GM23338 (cell line): ENCODE measurements around the gene COA1. TPM values are rescaled to one million over a fixed set of nuclear protein-coding genes. Genes with fewer than 3 reads are reported as not detected.

Source experiments
- ATAC-seq: fragments of 200-7000 bp; cut with Tn5 transposase; 3 replicates; pipeline ENCODE4 v1.9.1; 2020
- DNase-seq: peaks from one replicate; pipeline ENCODE4 v3.0.0-alpha.2; 2015; ENCODE audit warnings: low spot score
- H2AFZ ChIP-seq: fragments of 200-600 bp; sonication (generic); 2 replicates; pipeline ENCODE4 v1.8.0; 2016; ENCODE audit warnings: antibody characterized with exemption, mild to moderate bottlenecking, moderate library complexity
- H3F3A ChIP-seq: fragments of 200-600 bp; sonication (generic); replicated peaks from 2 replicates; pipeline ENCODE4 v1.8.0; 2017; ENCODE audit warnings: antibody characterized with exemption, mixed run types, low read depth
- H3K27ac ChIP-seq: fragments of 200-600 bp; sonication (generic); 2 replicates; pipeline ENCODE4 v1.6.1; 2016; ENCODE audit warnings: low read depth
- H3K27me3 ChIP-seq: fragments of 200-600 bp; sonication (generic); 2 replicates; pipeline ENCODE4 v1.8.0; 2016; ENCODE audit warnings: mild to moderate bottlenecking, mixed run types, moderate library complexity; ENCODE audit not compliant: insufficient read depth
- H3K36me3 ChIP-seq: fragments of 200-600 bp; sonication (generic); 2 replicates; pipeline ENCODE4 v1.8.0; 2016; ENCODE audit warnings: mild to moderate bottlenecking; ENCODE audit not compliant: insufficient read depth
- H3K4me1 ChIP-seq: fragments of 200-600 bp; sonication (generic); 2 replicates; pipeline ENCODE4 v1.8.0; 2016; ENCODE audit warnings: mild to moderate bottlenecking, moderate library complexity; ENCODE audit not compliant: insufficient read depth
- H3K4me2 ChIP-seq: fragments of 200-600 bp; sonication (generic); 2 replicates; pipeline ENCODE4 v1.7.1; 2017; ENCODE audit warnings: mixed run types
- H3K4me3 ChIP-seq: fragments of 200-600 bp; sonication (generic); 2 replicates; pipeline ENCODE4 v1.6.1; 2016; ENCODE audit warnings: mixed run types
- H3K79me2 ChIP-seq: fragments of 200-600 bp; sonication (generic); replicated peaks from 2 replicates; pipeline ENCODE4 v1.8.0; 2017; ENCODE audit warnings: mild to moderate bottlenecking; ENCODE audit not compliant: insufficient read depth
- H3K9me2 ChIP-seq: fragments of 200-600 bp; sonication (generic); 2 replicates; pipeline ENCODE4 v1.8.0; 2017; ENCODE audit not compliant: insufficient read depth
- H4K20me1 ChIP-seq: fragments of 200-600 bp; sonication (generic); replicated peaks from 2 replicates; pipeline ENCODE4 v1.8.0; 2017; ENCODE audit warnings: mild to moderate bottlenecking; ENCODE audit not compliant: insufficient read depth
- H3K27ac Mint-ChIP-seq: 2 replicates; pipeline ENCODE4 v1.8.0; 2020; ENCODE audit warnings: inconsistent platforms, mild to moderate bottlenecking, moderate library complexity, mixed read lengths
- H3K27me3 Mint-ChIP-seq: 3 replicates; pipeline ENCODE4 v1.8.0; 2022; ENCODE audit warnings: low read depth, mild to moderate bottlenecking, moderate library complexity, mixed read lengths, inconsistent platforms; ENCODE audit not compliant: insufficient read depth, poor library complexity
- H3K36me3 Mint-ChIP-seq: 3 replicates; pipeline ENCODE4 v1.8.0; 2021; ENCODE audit warnings: low read depth, mild to moderate bottlenecking, inconsistent platforms, moderate library complexity, mixed read lengths
- H3K4me1 Mint-ChIP-seq: 3 replicates; pipeline ENCODE4 v1.8.0; 2020; ENCODE audit warnings: mild to moderate bottlenecking, inconsistent platforms, mixed read lengths
- H3K4me3 Mint-ChIP-seq: 3 replicates; pipeline ENCODE4 v1.8.0; 2021; ENCODE audit warnings: moderate library complexity, mild to moderate bottlenecking, inconsistent platforms, mixed read lengths
- H3K9me3 Mint-ChIP-seq: 3 replicates; pipeline ENCODE4 v1.8.0; 2020; ENCODE audit warnings: moderate library complexity, mild to moderate bottlenecking, inconsistent platforms, mixed read lengths
- CREB1 ChIP-seq: fragments of 250-450 bp; sonication (Bioruptor Pico); IDR thresholded peaks from 2 replicates; pipeline ENCODE4 v1.5.0; 2020; ENCODE audit warnings: low read depth, mild to moderate bottlenecking, moderate library complexity
- CTCF ChIP-seq, 2 experiments: fragments of 200-600 bp in 1 of 2; sonication (generic) in 1 of 2; conservative IDR thresholded peaks; 2 replicates each; pipeline versions ENCODE4 v1.5.1 to v1.6.1; 2016 to 2017; ENCODE audit warnings: antibody characterized with exemption in 2 of 2, low read depth in 2 of 2, mild to moderate bottlenecking in 2 of 2, moderate library complexity in 1 of 2
- ETS1 ChIP-seq: IDR thresholded peaks from 2 replicates; pipeline ENCODE4 v1.6.1; 2016; ENCODE audit warnings: antibody characterized with exemption
- EZH2 ChIP-seq: fragments of 200-600 bp; sonication (generic); IDR thresholded peaks from one replicate; pipeline ENCODE4 v1.8.0; 2017; ENCODE audit warnings: antibody characterized with exemption, mild to moderate bottlenecking, low read depth; ENCODE audit not compliant: unreplicated experiment
- EZH2phosphoT487 ChIP-seq: fragments of 200-600 bp; sonication (generic); IDR thresholded peaks from one replicate; pipeline ENCODE4 v1.8.1; 2018; ENCODE audit warnings: antibody characterized with exemption; ENCODE audit not compliant: unreplicated experiment
- JUNB ChIP-seq: IDR thresholded peaks from one replicate; pipeline ENCODE4 v1.6.1; 2016; ENCODE audit warnings: antibody characterized with exemption; ENCODE audit not compliant: unreplicated experiment
- NANOG ChIP-seq: IDR thresholded peaks from 2 replicates; pipeline ENCODE4 v1.6.1; 2016; ENCODE audit warnings: antibody characterized with exemption, borderline replicate concordance
- POLR2AphosphoS5 ChIP-seq: IDR thresholded peaks from 2 replicates; pipeline ENCODE4 v1.6.1; 2016; ENCODE audit warnings: antibody characterized with exemption, low read depth
- REST ChIP-seq: IDR thresholded peaks from one replicate; pipeline ENCODE4 v1.6.1; 2018; ENCODE audit warnings: antibody characterized with exemption; ENCODE audit not compliant: unreplicated experiment
- STAT1 ChIP-seq: IDR thresholded peaks from one replicate; pipeline ENCODE4 v1.6.1; 2016; ENCODE audit warnings: antibody characterized with exemption; ENCODE audit not compliant: unreplicated experiment
- ZNF114 ChIP-seq: fragments of 250-450 bp; sonication (Bioruptor Pico); IDR thresholded peaks from 2 replicates; pipeline ENCODE4 v1.5.0; 2020; ENCODE audit warnings: mild to moderate bottlenecking, moderate library complexity
- ZNF331 ChIP-seq: fragments of 250-450 bp; sonication (Bioruptor Pico); IDR thresholded peaks from 2 replicates; pipeline ENCODE4 v1.5.0; 2020; ENCODE audit warnings: low read depth, mild to moderate bottlenecking, moderate library complexity
- ZNF462 ChIP-seq: fragments of 250-450 bp; sonication (Bioruptor Pico); IDR thresholded peaks from 2 replicates; pipeline ENCODE4 v1.5.0; 2020; ENCODE audit warnings: mild to moderate bottlenecking, moderate library complexity
- polyA plus RNA-seq: library from polyadenylated mRNA; unstranded; fragments of >200 nt; fragmentation: Nextera tagmentation; extraction: Ambion mirVana; gene quantifications from 2 replicates; pipeline ENCODE4 v1.2.1, GENCODE V29; 2016
- total RNA-seq: library from RNA; depleted of rRNA; stranded (reverse); fragments of >200 nt; shearing (Covaris generic); gene quantifications from 2 replicates; pipeline ENCODE4 v1.2.3, GENCODE V29; 2014

The COA1 gene
- total and polyA plus RNA-seq, 2 experiments from 2014 or later, result 156 to 158 TPM

- Histone ChIP-seq H3K27me3 (no peaks in the 10 kb centered on the region), H3K4me2 (no peak overlapping the region), H3K9me2 (no peaks in the 10 kb centered on the region), H2AFZ (no peak overlapping the region), H4K20me1 (peaks cover 4% of the 10 kb centered on the region), H3K36me3 (no peaks in the 10 kb centered on the region), H3K27ac (no peak overlapping the region), H3F3A (no peaks in the 10 kb centered on the region), H3K4me1 (peaks cover 57% of the 10 kb centered on the region), H3K79me2 (peaks cover 86% of the 10 kb centered on the region), H3K4me3 (no peak overlapping the region)
- no peak overlapping the region for H3K4me3 Mint-ChIP-seq
- no peak for ATAC-seq
- DNase-seq, result no peak
- peaks cover 1% of the 10 kb centered on the region; the same call in 2 of the 3 replicates for H3K9me3 Mint-ChIP-seq
- TF ChIP-seq CREB1 (CRISPR knock-in tag) (no peak), STAT1 (no peak), ETS1 (no peak), EZH2 (no peak), ZNF462 (CRISPR knock-in tag) (no peak), JUNB (no peak), ZNF331 (CRISPR knock-in tag) (no peak), ZNF114 (CRISPR knock-in tag) (no peak), NANOG (no peak), POLR2AphosphoS5 (no peak), EZH2phosphoT487 (no peak), REST (no peak), CTCF (conservative IDR thresholded peaks at IDR 0.05; ENCODE audit: low read depth in 2 of 2) (no peak)
- peaks cover 3% of the 10 kb centered on the region; the same call in 2 of the 3 replicates for H3K36me3 Mint-ChIP-seq
- H3K27ac Mint-ChIP-seq, result no peak overlapping the region
- H3K4me1 Mint-ChIP-seq, result peaks cover 31% of the 10 kb centered on the region
- no peaks in the 10 kb centered on the region for H3K27me3 Mint-ChIP-seq
These were observed 30.7 kb downstream of the COA1 start for GRCh38 chr7:43698460-43699255.
